OCI-LY7 (cell line): Measurements from ENCODE around the gene ANO10.

Source experiments
- CTCF ChIP-seq: fragments of 200-600 bp; sonication (generic); conservative IDR thresholded peaks from 2 replicates; pipeline ENCODE4 v1.5.1; 2014; ENCODE audit warnings: mild to moderate bottlenecking, antibody characterized with exemption, low read length, moderate library complexity, mixed read lengths
- EZH2phosphoT487 ChIP-seq: fragments of 200-600 bp; sonication (generic); IDR thresholded peaks from 2 replicates; pipeline ENCODE4 v1.6.1; 2018; ENCODE audit warnings: low read depth, borderline replicate concordance, mild to moderate bottlenecking, mixed run types, antibody characterized with exemption, low read length, moderate library complexity, mixed read lengths

- TF ChIP-seq CTCF (no peak), EZH2phosphoT487 (no peak)
Measured at GRCh38 chr3:43344520-43344919, 277.3 kb downstream of the ANO10 start.
